Stimulated activated CD4-positive, alpha-beta T cell treated with anti-CD3 and anti-CD28 coated beads, TNF-alpha, amount 100 ng/mL, for 4 hours (primary cell): ENCODE results near the gene COL21A1.

ENCODE experiments used
- DNase-seq, 3 experiments: peaks; one replicate each; pipeline ENCODE4 v3.0.0-alpha.2; 2020; ENCODE audit warnings: low read depth in 3 of 3

Gene COL21A1

GRCh38 chr6:56188429-56188828, 59.0 kb downstream of the COL21A1 start:
- DNase-seq, result no peak

- DNase-seq, result no peak
Observed at GRCh38 chr6:56187686-56188085, 59.7 kb downstream of the COL21A1 start.

GRCh38 chr6:56176741-56177140, 70.6 kb downstream of the COL21A1 start:
- no peak for DNase-seq

- no peak for DNase-seq
Observed at GRCh38 chr6:56173228-56173627, 74.2 kb downstream of the COL21A1 start.

- DNase-seq, result no peak
Observed at GRCh38 chr6:56172144-56172543, 75.2 kb downstream of the COL21A1 start.

GRCh38 chr6:56169366-56169765, 78.0 kb downstream of the COL21A1 start:
- no peak for DNase-seq

- no peak for DNase-seq
Observed at GRCh38 chr6:56168596-56168995, 78.8 kb downstream of the COL21A1 start.

- DNase-seq, result no peak
Observed at GRCh38 chr6:56162081-56162480, 85.3 kb downstream of the COL21A1 start.

- DNase-seq, result no peak
Observed at GRCh38 chr6:56160489-56160888, 86.9 kb downstream of the COL21A1 start.

GRCh38 chr6:56158571-56158970, 88.8 kb downstream of the COL21A1 start:
- DNase-seq, result no peak

- DNase-seq, result no peak
Observed at GRCh38 chr6:56156643-56157042, 90.7 kb downstream of the COL21A1 start.

- DNase-seq, result no peak
Observed at GRCh38 chr6:56155634-56156141, 91.7 kb downstream of the COL21A1 start.

- DNase-seq, result no peak
Observed at GRCh38 chr6:56154076-56154475, 93.3 kb downstream of the COL21A1 start.

- no peak for DNase-seq
Observed at GRCh38 chr6:56152611-56153010, 94.8 kb downstream of the COL21A1 start.

GRCh38 chr6:56151609-56152224, 95.7 kb downstream of the COL21A1 start:
- no peak for DNase-seq

- DNase-seq, result no peak
Observed at GRCh38 chr6:56148488-56149186, 98.7 kb downstream of the COL21A1 start.

- DNase-seq, result no peak
Observed at GRCh38 chr6:56147766-56148165, 99.6 kb downstream of the COL21A1 start.

- no peak for DNase-seq
Observed at GRCh38 chr6:56146086-56146485, 101.3 kb downstream of the COL21A1 start.

GRCh38 chr6:56145616-56146015, 101.8 kb downstream of the COL21A1 start:
- no peak for DNase-seq

- DNase-seq, result no peak
Observed at GRCh38 chr6:56144538-56145324, 102.6 kb downstream of the COL21A1 start.

GRCh38 chr6:56143796-56144195, 103.6 kb downstream of the COL21A1 start:
- DNase-seq, result no peak

- no peak for DNase-seq
Observed at GRCh38 chr6:56140090-56140489, 107.3 kb downstream of the COL21A1 start.

GRCh38 chr6:56115715-56116114, 131.7 kb downstream of the COL21A1 start:
- no peak for DNase-seq
